Osteocyte (in vitro differentiated cells): ENCODE results near the gene CD63. TPM values are rescaled to one million over a fixed set of nuclear protein-coding genes. Genes with fewer than 3 reads are reported as not detected.

Experiments used
- DNase-seq: peaks from one replicate; pipeline ENCODE4 v3.0.0; 2021; ENCODE audit warnings: mixed read lengths; ENCODE audit not compliant: unreplicated experiment; ENCODE audit errors: extremely low spot score
- H3K27ac Mint-ChIP-seq: one replicate; pipeline ENCODE4 v1.8.0; 2021; ENCODE audit warnings: mild to moderate bottlenecking, mixed read lengths; ENCODE audit not compliant: unreplicated experiment
- H3K27me3 Mint-ChIP-seq: one replicate; pipeline ENCODE4 v1.8.0; 2021; ENCODE audit warnings: mixed read lengths; ENCODE audit not compliant: unreplicated experiment
- H3K36me3 Mint-ChIP-seq: one replicate; pipeline ENCODE4 v1.8.0; 2021; ENCODE audit warnings: mixed read lengths; ENCODE audit not compliant: unreplicated experiment
- H3K4me1 Mint-ChIP-seq: one replicate; pipeline ENCODE4 v1.8.0; 2021; ENCODE audit warnings: mixed read lengths; ENCODE audit not compliant: unreplicated experiment
- H3K4me3 Mint-ChIP-seq: one replicate; pipeline ENCODE4 v1.8.0; 2021; ENCODE audit warnings: mild to moderate bottlenecking, moderate library complexity, mixed read lengths; ENCODE audit not compliant: unreplicated experiment
- H3K9me3 Mint-ChIP-seq: one replicate; pipeline ENCODE4 v1.8.0; 2021; ENCODE audit warnings: mixed read lengths; ENCODE audit not compliant: unreplicated experiment
- total RNA-seq: library from RNA; stranded (reverse); gene quantifications from 2 replicates; pipeline ENCODE4 v1.2.1, GENCODE V29; 2021
- TF ChIP-seq, protein P1 (sequence below): fragments of 200-600 bp; sonication (generic); IDR thresholded peaks from 2 replicates; pipeline ENCODE4 v1.5.0; 2021; ENCODE audit warnings: antibody characterized with exemption, mild to moderate bottlenecking, moderate library complexity

Gene CD63
- total RNA-seq, 1 donor from 2014 or later, result 1,511 TPM

DNA sequence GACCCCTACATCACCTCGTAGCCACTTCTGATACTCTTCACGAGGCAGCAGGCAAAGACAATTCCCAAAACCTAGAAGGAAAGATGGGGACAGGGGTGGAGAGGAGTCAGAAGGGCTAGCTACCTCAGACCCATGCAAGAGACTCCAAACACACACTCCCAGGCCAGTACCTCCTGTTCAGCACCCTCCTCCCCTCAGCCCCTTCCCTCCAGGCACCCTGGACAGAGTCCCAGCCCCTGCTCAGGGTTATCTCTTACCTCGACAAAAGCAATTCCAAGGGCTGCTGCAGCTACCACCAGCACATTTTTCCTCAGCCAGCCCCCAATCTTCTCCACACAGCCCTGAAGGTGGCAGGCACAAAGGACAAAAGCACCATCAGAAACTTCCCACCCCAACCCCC, 3.3 kb downstream of the CD63 start:
- H3K9me3 Mint-ChIP-seq, result no peaks in the 10 kb centered on the region
- H3K4me1 Mint-ChIP-seq, result peaks cover 53% of the 10 kb centered on the region
- H3K27ac Mint-ChIP-seq, result no peak overlapping the region
- peak overlapping the region; percentile 87 for H3K4me3 Mint-ChIP-seq
- no peaks in the 10 kb centered on the region for H3K27me3 Mint-ChIP-seq
- peaks cover 25% of the 10 kb centered on the region for H3K36me3 Mint-ChIP-seq
- no peak for DNase-seq
- TF ChIP-seq, protein P1, sequence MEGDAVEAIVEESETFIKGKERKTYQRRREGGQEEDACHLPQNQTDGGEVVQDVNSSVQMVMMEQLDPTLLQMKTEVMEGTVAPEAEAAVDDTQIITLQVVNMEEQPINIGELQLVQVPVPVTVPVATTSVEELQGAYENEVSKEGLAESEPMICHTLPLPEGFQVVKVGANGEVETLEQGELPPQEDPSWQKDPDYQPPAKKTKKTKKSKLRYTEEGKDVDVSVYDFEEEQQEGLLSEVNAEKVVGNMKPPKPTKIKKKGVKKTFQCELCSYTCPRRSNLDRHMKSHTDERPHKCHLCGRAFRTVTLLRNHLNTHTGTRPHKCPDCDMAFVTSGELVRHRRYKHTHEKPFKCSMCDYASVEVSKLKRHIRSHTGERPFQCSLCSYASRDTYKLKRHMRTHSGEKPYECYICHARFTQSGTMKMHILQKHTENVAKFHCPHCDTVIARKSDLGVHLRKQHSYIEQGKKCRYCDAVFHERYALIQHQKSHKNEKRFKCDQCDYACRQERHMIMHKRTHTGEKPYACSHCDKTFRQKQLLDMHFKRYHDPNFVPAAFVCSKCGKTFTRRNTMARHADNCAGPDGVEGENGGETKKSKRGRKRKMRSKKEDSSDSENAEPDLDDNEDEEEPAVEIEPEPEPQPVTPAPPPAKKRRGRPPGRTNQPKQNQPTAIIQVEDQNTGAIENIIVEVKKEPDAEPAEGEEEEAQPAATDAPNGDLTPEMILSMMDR, result no peak

DNA sequence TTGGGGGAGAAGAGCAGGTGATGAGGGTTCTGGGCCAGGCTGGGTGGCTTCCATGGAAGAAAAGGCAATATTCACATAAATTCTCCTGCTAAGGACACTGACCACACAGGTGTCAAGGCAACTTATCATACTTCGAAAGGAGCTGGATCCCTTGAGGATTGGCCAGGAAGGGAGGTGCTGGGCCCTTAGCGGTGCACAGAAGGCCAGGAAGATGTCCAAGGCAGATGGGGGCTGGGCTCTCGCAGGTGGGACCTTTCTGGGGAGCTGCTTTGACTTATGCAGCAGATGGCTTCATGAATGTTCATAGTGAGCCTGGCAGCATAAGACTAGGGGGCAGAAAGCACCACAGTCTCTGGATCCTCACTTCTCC, 3.9 kb downstream of the CD63 start:
- H3K27ac Mint-ChIP-seq, result peak overlapping the region; percentile 58
- H3K4me1 Mint-ChIP-seq, result peaks cover 50% of the 10 kb centered on the region
- no peak overlapping the region for H3K4me3 Mint-ChIP-seq
- TF ChIP-seq, protein P1, result no peak
- H3K9me3 Mint-ChIP-seq, result no peaks in the 10 kb centered on the region
- H3K27me3 Mint-ChIP-seq, result no peaks in the 10 kb centered on the region
- DNase-seq, result no peak
- peaks cover 25% of the 10 kb centered on the region for H3K36me3 Mint-ChIP-seq

- no peaks in the 10 kb centered on the region for H3K27me3 Mint-ChIP-seq
Observed at GRCh38 chr12:55724226-55724939, 4.4 kb downstream of the CD63 start.

DNA sequence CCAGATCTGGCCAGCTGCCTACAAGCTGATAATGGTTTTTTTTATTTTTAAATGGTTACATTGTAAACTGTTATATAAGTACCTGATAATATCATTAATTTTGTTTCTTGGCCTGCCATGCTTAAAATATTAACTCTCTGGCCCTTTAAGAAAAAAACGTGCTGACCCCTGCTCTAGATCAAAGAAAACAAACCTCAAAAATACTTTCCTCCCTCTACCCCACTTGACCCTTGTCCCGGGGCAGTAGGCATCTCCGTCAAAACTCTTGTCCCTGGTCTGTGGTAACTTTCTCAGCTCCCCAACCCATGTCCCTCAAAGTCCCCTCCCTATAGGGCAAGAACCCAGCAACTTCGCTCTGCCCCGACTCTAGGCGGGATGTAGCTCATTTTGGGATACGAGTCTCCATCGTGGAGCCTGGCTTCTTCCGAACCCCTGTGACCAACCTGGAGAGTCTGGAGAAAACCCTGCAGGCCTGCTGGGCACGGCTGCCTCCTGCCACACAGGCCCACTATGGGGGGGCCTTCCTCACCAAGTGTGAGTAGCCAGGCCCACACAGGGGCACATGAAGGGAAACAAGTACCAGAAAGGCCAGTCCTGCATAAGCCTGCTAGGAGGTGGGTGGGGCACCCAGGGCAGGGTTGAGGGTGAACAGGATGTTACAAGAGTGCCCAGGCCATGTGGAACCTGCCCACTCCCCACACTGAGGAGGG, 5.1 kb downstream of the CD63 start:
- Mint-ChIP-seq H3K36me3 (peaks cover 25% of the 10 kb centered on the region), H3K4me3 (no peak overlapping the region), H3K9me3 (no peaks in the 10 kb centered on the region), H3K27me3 (no peaks in the 10 kb centered on the region), H3K4me1 (peaks cover 52% of the 10 kb centered on the region), H3K27ac (peak overlapping the region; percentile 60)
- TF ChIP-seq, protein P1, result no peak
- no peak for DNase-seq

More at GRCh38 chr12:55724226-55724939, 4.4 kb downstream of the CD63 start:
- Mint-ChIP-seq H3K27ac (peak overlapping the region; percentile 58), H3K4me1 (peaks cover 50% of the 10 kb centered on the region), H3K4me3 (no peak overlapping the region), H3K36me3 (peaks cover 25% of the 10 kb centered on the region), H3K9me3 (no peaks in the 10 kb centered on the region)
- TF ChIP-seq, protein P1, result peak; percentile 56
- DNase-seq, result no peak

- no peaks in the 10 kb centered on the region for H3K27me3 Mint-ChIP-seq
- peak overlapping the region; percentile 47 for H3K27ac Mint-ChIP-seq
- no peaks in the 10 kb centered on the region for H3K9me3 Mint-ChIP-seq
- DNase-seq, result no peak
- peaks cover 60% of the 10 kb centered on the region for H3K4me1 Mint-ChIP-seq
- H3K4me3 Mint-ChIP-seq, result no peak overlapping the region
- peaks cover 25% of the 10 kb centered on the region for H3K36me3 Mint-ChIP-seq
- TF ChIP-seq, protein P1, result no peak
Observed at GRCh38 chr12:55722948-55723347, 5.9 kb downstream of the CD63 start.
